Measurements from ENCODE around the gene OSCP1. TPM values are rescaled to one million over a fixed set of nuclear protein-coding genes. Genes with fewer than 3 reads are reported as not detected.

The OSCP1 gene
- total RNA-seq, 1 experiment from 2014 or later = 5.5 TPM

DNA sequence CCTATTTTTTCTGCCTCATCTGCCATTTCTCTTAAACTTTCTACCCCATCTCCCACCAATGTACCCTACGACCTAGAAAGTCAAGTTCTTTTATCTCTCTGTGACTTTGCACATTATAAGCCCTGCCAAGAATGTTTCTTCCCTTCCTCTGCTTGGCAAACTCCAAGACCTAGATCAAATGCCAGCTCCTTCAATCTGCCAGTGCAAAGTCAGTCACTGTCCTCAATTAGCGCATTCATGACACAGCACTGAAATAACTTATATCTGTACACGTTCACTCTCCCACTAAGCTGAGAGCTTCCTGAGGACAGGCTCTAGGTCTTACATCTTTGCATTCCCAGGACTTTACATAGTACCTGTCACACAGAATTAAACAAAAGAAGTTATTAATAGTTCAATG lies 31.1 kb downstream of the OSCP1 start:
- CTCF ChIA-PET = no interaction called here
- in situ Hi-C loops (cut with HindIII; ENCODE audit: low pct_unique_long_range_greater_than_20kb, low sequenced_read_pairs) = no loop called here
- Histone ChIP-seq H3K27ac (ENCODE audit: low read length) (no peak overlapping the region), H3K4me1 (ENCODE audit: control insufficient read depth, insufficient read depth, low read length) (peaks cover 3% of the 10 kb centered on the region), H3K4me3 (ENCODE audit: low read depth in 2 of 2, low read length in 2 of 2) (no peak overlapping the region), H3K27me3 (ENCODE audit: control insufficient read depth, insufficient read depth, low read length) (no peaks in the 10 kb centered on the region), H3K9me3 (ENCODE audit: control insufficient read depth, insufficient read depth, low read depth, low read length) (no peaks in the 10 kb centered on the region), H3K36me3 (ENCODE audit: control insufficient read depth, insufficient read depth, low read length) (no peaks in the 10 kb centered on the region)
- no peak for DNase-seq (ENCODE audit: low read depth, low spot score)
- intact Hi-C loops (cut with micrococcal nuclease; ENCODE audit: unreplicated experiment) = no loop called here
- ATAC-seq = no peak
- BruUV-seq (replicated peaks) = no TSS peak
- TF ChIP-seq TCF7L2 (IDR thresholded peaks at IDR 0.05; ENCODE audit: low read depth, low read length) (no peak), SIN3A (IDR thresholded peaks at IDR 0.05; ENCODE audit: borderline replicate concordance, insufficient read depth, low read depth, low read length) (no peak), POLR2AphosphoS5 (IDR thresholded peaks at IDR 0.05; ENCODE audit: low read depth, low read length) (no peak)
- TF ChIP-seq, protein P1, sequence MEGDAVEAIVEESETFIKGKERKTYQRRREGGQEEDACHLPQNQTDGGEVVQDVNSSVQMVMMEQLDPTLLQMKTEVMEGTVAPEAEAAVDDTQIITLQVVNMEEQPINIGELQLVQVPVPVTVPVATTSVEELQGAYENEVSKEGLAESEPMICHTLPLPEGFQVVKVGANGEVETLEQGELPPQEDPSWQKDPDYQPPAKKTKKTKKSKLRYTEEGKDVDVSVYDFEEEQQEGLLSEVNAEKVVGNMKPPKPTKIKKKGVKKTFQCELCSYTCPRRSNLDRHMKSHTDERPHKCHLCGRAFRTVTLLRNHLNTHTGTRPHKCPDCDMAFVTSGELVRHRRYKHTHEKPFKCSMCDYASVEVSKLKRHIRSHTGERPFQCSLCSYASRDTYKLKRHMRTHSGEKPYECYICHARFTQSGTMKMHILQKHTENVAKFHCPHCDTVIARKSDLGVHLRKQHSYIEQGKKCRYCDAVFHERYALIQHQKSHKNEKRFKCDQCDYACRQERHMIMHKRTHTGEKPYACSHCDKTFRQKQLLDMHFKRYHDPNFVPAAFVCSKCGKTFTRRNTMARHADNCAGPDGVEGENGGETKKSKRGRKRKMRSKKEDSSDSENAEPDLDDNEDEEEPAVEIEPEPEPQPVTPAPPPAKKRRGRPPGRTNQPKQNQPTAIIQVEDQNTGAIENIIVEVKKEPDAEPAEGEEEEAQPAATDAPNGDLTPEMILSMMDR (IDR thresholded peaks at IDR 0.05) = no peak
- TF ChIP-seq, protein P2, sequence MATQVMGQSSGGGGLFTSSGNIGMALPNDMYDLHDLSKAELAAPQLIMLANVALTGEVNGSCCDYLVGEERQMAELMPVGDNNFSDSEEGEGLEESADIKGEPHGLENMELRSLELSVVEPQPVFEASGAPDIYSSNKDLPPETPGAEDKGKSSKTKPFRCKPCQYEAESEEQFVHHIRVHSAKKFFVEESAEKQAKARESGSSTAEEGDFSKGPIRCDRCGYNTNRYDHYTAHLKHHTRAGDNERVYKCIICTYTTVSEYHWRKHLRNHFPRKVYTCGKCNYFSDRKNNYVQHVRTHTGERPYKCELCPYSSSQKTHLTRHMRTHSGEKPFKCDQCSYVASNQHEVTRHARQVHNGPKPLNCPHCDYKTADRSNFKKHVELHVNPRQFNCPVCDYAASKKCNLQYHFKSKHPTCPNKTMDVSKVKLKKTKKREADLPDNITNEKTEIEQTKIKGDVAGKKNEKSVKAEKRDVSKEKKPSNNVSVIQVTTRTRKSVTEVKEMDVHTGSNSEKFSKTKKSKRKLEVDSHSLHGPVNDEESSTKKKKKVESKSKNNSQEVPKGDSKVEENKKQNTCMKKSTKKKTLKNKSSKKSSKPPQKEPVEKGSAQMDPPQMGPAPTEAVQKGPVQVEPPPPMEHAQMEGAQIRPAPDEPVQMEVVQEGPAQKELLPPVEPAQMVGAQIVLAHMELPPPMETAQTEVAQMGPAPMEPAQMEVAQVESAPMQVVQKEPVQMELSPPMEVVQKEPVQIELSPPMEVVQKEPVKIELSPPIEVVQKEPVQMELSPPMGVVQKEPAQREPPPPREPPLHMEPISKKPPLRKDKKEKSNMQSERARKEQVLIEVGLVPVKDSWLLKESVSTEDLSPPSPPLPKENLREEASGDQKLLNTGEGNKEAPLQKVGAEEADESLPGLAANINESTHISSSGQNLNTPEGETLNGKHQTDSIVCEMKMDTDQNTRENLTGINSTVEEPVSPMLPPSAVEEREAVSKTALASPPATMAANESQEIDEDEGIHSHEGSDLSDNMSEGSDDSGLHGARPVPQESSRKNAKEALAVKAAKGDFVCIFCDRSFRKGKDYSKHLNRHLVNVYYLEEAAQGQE (IDR thresholded peaks at IDR 0.05; ENCODE audit: insufficient read depth in 1 of 2, low read depth in 2 of 2, low read length in 1 of 2) = no peak
- POLR2A ChIA-PET = interaction anchor here (0.8 kb wide), 1 partner anchor 75 kb away, joined by 5 read pairs; no protein-coding TSS in a partner anchor

DNA sequence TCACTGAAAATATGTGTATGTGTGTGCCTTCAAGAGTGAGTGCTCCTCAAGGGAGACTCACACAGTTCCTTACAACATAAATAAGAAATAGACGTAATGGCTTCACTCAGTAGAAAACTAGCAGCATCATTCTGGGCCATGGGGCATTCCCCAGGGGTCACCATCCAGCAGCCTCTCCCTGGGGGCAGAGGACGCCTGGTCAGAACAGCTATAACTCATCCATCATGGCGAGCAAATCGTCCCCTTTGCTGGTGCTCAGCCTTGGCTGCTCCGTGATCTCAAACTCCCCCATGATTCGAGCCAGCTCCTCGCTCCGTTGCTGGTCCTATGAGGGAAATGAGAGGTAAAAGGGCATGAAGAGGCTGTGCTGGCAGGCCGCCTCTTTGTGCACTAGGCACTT lies 32.3 kb downstream of the OSCP1 start:
- no peak overlapping the region for H3K4me3 ChIP-seq (ENCODE audit: low read depth in 2 of 2, low read length in 2 of 2)
- no peaks in the 10 kb centered on the region for H3K36me3 ChIP-seq (ENCODE audit: control insufficient read depth, insufficient read depth, low read length)
- H3K9me3 ChIP-seq (ENCODE audit: control insufficient read depth, insufficient read depth, low read depth, low read length) = no peaks in the 10 kb centered on the region
- TF ChIP-seq SIN3A (IDR thresholded peaks at IDR 0.05; ENCODE audit: borderline replicate concordance, insufficient read depth, low read depth, low read length) = no peak
- TF ChIP-seq, protein P2 (IDR thresholded peaks at IDR 0.05; ENCODE audit: insufficient read depth in 1 of 2, low read depth in 2 of 2, low read length in 1 of 2) = no peak
- TF ChIP-seq POLR2AphosphoS5 (IDR thresholded peaks at IDR 0.05; ENCODE audit: low read depth, low read length) = no peak
- TF ChIP-seq, protein P1 (IDR thresholded peaks at IDR 0.05) = no peak
- TF ChIP-seq TCF7L2 (IDR thresholded peaks at IDR 0.05; ENCODE audit: low read depth, low read length) = no peak
- no TSS peak for BruUV-seq (replicated peaks)
- no peak for ATAC-seq
- DNase-seq (ENCODE audit: low read depth, low spot score) = no peak
- H3K4me1 ChIP-seq (ENCODE audit: control insufficient read depth, insufficient read depth, low read length) = peaks cover 3% of the 10 kb centered on the region
- CTCF ChIA-PET = no interaction called here
- H3K27ac ChIP-seq (ENCODE audit: low read length) = no peak overlapping the region
- H3K27me3 ChIP-seq (ENCODE audit: control insufficient read depth, insufficient read depth, low read length) = no peaks in the 10 kb centered on the region
- POLR2A ChIA-PET = no interaction called here
- intact Hi-C loops (cut with micrococcal nuclease; ENCODE audit: unreplicated experiment) (no loop called here), in situ Hi-C loops (cut with HindIII; ENCODE audit: low pct_unique_long_range_greater_than_20kb, low sequenced_read_pairs) (no loop called here)
